CD4-positive, alpha-beta T cell treated with Interferon gamma for 1 hour (primary cell): ENCODE results near the gene CDC42EP3.

ENCODE experiments used
- DNase-seq: peaks from one replicate; pipeline ENCODE4 v3.0.0-alpha.2; 2020

The CDC42EP3 gene

DNA sequence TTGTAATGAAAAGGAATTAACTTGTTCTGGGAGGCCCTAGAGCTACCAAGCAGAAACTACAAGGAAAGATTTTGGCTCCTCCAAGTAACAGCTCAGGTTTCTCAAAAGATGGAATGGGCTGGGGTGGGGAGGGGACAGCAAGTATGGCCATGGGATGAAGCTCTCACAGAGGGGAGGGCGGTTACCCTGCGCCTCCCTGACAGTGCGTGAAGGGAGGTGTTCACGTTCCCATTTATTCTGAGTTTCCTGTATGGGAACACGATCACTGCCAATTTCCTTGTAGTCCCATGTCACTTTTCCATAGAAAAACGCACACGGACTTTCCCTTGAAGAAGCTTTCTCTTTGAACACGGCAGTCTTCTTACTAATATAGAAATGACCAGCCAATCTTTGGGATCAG lies 17.0 kb downstream of the CDC42EP3 start:
- DNase-seq, result no peak

DNA sequence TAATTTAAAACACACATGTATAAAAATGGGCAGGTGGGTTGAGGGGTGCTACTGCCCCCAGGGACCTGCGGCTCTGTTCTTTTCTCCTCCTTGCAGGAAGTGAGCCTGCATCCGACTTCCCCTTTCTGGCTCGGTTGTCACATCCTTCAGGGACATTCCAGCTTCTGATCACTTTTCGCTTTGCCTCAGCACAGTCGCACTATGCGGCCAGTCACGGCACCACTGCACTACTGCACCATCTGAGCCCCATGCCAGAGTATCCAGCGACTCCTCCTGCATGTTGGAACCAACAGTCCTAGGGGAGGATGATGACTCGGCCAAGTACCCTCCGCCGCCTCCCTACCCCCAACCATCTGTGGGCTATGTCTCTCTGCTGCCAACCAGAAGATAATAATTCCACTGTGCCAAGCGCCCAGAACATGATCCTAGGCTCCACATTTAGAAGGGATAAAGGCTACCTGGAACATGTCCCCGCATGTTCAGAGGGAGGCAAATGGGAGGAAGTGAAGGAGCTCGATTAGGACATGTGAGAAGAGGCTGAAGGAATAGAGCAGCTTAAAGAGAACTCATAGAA lies 17.6 kb downstream of the CDC42EP3 start:
- DNase-seq, result peak; percentile 67

DNA sequence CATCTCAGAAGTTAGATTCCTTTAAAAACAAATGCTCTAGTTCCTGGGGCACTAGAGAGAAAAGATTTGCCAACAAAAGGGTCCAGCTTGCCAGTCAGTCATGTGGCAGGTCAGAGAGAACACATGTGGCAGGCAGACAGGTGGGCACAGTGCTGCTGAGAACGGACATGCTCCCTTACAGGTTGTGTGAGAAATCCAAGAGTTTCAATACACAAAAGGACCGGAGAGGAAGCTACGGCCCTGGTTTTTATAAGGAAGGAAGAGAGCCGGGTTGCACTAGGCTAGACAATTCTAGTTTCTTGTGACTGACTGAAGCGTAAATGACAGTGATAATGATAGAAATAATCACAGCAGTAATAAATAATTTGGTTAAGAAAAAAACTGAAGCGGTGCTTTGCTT lies 18.3 kb downstream of the CDC42EP3 start:
- no peak for DNase-seq

DNA sequence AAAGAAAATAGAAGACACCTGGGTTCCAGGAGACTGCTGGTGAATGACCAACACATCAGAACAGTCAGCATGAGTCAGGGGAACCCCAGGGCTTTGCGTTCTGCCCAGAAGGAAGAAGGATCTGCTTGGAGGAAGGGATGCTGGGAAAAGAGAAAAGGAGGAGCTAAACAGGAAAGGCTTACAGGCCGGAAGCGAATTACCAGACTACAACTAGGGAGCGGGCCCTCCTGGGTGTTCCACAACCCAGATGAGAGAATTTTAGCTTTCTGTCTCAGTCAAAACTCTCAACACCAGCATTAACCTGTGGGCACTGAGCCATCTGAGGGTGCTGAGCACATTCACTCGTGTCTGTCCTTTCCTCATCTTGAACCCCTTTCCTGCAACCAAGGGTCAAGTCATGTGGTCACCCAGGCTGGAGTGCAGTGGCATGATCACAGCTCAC lies 19.2 kb downstream of the CDC42EP3 start:
- DNase-seq, result no peak

DNA sequence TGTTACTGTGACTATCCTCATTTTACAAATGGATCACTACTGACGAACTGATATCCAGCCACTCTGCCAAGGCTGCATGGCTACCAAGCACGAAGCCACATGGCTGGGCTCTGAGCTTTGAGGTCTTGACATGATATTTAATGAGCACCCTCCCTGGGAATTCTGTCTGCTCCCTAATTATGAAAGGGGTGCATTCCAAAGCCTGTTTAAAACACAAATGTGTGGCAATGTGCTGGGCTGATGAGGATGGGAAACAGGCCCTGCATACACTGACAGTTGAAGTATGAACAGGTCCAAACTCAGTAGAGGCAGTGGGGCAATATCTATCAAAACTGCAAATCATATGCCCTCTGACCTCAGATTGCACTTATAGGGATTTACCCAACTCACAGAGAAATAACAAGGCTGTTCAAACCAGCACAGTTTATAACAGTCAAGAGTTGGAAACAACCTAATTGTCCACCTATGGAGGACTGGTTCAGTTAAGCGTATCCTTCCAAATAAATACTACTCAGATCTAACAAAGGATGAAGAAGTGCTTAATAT lies 20.8 kb downstream of the CDC42EP3 start:
- no peak for DNase-seq

DNA sequence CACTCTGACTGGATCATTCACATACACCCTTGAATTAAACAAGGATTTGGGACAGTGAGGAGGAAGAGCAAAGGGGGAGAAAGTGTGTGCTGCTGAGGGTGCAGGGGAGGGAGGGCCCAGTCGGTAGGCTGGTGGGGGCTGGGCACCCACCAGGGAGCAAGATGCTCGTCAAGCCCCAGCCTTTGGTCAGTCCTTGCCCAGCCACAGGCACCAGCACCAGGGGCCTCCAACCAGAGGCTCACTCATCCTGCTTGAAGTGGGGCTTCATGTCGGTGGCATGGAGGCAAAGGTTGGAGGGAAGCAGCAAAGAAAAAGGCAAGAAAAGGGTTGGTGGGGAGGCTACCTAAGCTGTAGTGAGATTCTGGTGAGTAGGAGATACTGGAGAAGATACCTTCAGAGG lies 21.9 kb downstream of the CDC42EP3 start:
- no peak for DNase-seq

DNA sequence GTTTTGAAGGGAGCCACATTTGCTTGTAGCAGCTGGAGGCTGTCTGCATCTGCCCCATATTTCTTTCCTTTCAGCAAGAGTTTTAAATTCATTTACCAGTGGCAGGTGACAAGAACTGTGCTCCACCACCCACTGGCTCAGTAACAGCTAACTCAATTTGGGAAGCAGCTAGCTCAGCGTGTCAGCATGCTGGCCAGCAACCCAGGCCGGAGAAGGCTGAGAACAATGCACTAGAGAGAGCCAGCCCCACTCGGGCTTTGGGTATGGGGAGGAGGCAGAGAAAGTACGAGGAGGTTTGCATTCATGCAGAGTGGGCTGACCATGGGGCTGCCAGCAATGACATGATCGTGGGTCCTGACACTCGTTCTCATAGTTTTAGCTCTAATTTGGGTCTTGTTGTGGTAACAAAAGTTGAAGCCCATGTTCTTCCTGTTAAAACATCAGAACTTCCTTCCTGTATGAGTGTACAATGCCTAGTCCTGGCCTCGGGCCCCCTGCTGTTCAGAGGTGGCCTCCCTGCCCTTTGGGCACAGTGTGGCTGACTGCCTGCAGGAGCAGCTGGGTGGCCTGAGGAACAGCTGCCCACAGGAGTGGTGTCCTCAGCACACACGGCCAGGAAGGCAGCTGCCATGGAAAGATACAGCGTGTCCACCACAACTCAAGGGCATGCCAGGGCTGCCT lies 23.0 kb downstream of the CDC42EP3 start:
- DNase-seq, result peak; percentile 66

DNA sequence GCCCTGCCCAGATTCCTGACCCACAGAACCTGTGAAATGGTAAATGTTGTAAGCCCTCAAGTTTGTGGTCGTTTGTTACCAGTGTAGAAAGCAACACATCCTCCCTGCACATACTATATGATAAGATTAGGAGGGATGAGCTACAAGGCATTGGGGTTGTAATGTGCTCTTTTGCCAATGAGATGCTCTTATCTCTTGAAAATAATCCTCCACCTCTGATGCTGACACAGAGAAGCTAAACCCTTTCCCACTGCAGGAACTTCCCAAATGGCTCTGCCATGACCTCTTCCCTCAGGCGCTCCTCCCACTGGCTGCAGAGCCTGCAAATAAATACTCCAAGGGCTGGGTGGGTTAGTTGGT lies 23.5 kb downstream of the CDC42EP3 start:
- no peak for DNase-seq

DNA sequence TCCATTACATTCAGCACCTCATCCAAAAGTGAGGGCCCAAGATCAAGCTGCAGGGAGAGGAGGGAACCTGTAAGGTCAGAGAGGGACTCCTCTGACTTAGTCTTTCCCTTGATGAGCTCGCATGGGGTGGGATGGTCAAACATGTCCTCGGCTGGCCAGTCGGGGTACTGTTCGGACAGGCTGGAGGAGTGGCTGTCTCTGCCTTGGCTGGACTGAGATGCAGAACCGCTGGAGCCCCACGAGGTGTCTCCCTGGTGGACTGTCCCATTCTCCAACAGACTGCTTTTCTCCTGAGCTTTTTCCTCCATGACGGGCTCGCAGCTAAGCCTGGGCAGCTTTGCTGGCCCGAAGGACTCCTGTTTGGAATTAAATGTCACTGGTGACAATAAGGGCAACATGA lies 25.6 kb downstream of the CDC42EP3 start:
- no peak for DNase-seq

DNA sequence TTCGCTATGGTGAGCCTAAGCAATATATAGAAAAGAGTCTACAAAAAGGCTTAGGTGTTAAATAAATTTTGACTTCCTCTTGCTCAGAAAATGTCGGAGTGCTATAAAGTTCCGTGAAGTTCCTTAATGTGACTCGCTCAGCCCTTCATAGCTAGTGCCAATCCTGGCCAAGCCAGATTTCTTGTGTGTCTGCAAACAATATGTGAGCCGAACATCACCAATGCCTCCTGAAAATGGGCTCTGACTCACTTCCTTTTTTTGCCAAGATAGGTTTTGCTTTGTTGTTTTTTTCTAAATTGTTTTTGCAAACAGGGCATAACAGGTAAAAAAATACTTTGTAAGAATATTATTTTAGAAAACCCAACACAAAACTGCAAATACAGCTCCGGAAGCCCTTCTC lies 26.1 kb downstream of the CDC42EP3 start:
- DNase-seq, result no peak

DNA sequence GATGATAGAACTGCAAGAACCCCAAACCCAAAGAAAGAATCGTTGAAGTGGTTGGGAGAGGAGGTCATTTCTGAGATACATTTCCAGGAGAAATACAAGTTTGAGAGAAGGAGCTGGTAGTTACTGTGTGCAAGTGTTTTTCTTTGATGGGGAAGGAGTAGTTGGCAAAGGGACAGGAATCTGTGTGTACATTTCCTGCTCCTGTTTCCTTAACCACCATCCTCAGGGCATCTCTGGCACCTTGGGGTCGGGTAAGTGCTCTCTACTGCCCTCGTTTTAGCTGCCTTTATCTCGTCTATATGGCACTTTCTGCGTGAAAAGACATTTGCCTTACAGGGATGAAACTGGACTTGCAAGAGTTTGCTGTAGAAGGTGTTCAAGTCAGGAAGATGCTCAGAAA lies 27.3 kb downstream of the CDC42EP3 start:
- DNase-seq, result no peak

DNA sequence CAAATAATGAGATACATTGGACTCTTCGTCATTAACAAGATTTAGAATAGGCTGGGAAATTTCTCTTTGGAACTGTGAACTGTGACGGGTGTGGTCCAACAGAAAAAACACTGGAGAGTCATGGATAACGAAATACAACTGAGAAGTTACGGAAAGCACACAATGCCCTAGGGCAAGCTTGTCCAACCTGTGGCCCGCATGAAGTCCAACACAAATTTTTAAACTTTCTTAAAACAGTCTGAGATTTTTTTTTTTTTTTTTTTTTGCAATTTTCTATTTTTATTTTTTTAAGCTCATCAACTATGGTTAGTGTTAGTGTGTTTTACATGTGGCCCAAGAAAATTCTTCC lies 27.7 kb downstream of the CDC42EP3 start:
- no peak for DNase-seq

DNA sequence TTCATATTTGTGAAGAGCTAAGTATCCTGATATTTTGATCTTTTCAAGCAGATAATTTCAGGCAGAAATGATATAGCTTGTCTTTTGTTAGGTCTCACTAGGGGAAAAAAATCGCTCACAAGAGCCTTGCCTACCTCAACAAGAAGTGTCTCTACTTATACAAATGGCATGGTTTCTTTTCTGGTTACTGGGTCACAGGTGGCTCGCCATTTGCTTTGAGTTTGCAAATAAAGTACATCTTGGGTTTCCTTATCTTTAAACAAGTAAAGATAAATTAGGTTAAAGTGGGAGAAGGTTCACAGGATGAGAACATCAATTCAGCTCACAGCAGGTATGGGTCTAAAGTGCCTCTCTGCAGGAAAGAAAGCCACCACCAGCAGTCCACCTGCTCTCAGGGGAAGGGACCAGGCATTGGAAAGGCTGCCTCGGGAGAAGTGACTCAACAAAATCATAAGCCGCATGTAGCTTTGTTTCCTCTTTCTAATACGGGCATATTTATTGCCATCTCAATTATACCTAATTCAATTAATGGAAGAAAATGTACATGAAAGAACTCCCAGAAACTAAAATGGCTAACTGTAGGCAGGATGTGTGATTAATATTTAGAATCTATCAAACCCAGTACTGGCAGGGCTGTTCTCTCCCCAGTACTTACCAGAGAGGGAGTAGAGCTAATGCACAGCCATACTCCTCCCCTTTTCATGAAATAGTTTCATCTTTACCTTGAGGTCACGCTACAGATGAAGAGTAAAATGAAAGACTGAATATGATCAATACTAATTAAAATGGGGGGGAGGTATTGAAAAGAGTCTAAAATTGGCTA lies 28.3 kb downstream of the CDC42EP3 start:
- DNase-seq, result no peak

DNA sequence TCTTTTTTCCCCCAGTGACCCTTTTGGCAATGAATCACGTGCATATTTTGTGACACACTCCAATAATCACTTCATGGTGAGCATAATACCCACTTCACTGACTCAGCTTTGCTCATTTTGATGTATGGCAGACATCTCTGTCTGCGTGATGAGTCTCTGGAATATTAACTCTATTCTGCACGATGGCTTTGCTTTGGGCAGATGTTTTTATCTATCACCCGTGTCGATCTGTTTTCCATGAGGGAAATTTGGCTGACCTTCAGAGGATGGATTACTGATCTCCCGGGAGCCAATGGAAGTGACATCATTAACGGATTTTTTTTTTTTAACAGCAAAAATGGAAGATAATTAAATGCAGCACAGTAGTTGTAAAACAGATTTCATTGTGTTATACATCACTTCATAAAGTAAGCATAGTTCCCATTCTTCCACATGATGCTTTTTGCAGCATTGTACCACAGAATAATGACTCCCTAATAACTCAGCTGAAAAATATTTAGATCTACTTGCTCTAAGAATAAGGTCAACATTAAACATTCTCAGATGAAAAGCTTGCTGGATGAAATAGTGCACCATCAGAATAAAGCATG lies 29.8 kb downstream of the CDC42EP3 start:
- DNase-seq, result no peak

DNA sequence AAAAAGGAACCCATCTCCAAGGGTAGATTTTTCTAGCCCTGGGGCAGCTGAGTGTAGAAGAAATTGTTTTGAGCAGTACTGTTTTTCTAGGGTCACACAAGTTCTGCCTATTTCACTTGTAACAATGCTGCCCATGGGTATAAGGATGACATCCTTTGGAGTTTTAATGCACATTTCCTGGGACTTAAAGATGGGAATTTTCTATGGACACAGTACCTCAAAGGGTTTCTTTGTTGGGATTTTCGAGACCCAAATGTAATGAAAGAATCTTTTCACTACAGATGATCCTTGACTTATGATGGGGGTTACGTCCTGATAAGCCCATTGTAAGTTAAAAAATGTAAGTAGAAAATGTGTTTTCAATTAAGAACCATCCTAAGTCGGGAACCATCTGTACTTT lies 31.8 kb downstream of the CDC42EP3 start:
- no peak for DNase-seq

DNA sequence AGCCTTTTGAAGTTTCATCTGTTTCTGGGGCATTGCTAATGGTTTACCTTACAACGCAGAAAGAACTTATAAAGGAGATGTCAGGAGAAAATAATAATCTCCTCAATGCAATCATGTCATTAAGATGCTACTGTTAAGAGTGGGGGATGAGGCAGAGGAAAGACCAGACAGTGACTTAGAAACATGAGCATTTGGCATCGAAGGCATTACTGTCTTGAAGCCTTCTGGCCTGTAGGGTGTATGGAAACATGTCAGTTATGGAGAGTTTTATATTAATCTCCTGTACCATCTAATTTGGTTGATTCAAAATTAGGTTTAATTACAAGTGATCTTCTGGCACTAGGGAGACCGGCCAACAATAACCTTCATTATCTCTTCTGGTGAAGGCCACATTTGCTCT lies 32.5 kb downstream of the CDC42EP3 start:
- DNase-seq, result no peak

DNA sequence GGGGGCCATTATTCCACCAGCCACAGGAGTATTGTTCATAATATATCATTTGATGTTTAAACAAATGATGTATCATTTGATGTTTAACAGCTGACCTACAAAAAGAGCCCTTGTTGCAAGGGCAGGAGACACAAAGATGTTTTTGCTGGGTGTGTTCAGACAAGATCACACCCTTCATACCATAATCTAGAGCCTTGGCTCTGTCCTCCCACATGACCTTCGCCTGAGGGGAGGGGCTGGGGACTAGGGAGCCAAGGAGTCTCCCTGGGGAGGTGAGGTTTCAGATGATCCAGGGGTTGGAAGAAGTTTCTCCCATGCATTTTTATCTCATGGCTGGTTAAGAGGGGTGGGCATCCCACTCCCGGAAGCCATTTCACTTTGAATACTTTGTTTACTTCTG lies 33.5 kb downstream of the CDC42EP3 start:
- no peak for DNase-seq

DNA sequence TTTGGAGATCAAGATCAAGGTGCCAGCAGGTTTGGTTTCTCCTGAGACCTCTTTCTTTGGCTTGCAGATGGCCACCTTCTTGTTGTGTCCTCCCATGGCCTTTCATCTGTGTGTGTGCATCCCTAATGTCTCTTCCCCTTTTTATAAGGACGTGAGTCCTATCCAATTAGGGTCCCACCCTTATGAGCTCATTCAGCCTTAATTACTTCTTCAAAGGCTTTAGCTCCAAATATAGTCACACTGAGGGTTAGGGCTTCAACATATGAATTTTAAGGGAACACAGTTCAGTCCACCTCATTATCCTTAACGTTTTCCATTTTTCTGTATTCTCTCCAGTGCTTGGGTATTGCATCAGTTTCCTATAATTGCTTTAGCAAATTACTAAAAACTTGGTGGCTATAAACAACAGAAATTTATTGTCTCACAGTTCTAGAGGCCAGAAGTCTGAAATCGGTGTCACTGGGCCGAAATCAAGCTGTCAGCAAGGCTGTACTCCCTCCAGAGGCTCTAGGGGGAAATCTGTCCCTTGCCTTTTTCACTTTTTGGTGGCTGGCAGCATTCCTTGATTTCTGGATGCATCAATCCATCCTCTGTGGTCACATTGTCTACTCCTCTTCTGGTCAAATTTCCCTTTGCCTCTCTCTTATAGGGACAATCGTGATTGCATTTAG lies 34.1 kb downstream of the CDC42EP3 start:
- DNase-seq, result no peak

DNA sequence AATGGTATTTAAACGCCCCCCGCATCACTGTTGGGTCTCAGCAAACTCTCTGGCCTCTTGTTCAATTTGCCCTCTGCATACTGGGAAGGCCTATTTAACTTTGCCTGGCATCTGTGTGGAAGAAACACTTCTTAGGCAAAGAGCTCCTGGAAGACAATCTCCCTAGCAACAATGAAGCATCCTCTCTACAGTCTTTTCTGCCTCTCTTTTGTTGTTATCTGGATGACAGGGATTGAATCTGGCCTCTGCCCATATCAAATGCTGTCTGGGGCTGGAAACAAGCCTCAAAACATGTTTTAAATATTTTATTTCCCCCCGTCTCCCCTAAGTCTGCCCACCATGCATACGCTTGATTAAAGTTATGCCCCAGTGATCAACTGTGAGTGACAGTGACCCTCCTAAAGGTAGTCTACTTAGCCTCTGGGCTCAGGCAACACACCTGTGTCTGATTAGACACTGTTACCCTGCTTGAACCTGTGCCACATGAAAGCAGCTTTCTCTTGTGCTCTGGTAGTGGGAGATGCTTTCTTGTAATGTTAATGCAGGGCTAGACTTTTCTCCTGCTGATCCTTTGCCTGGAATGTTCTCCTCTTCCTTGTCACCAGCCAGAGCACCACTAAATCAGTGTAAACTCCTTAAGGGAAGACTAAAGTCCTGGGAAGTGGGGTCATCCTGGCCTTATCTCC lies 34.9 kb downstream of the CDC42EP3 start:
- DNase-seq, result no peak

DNA sequence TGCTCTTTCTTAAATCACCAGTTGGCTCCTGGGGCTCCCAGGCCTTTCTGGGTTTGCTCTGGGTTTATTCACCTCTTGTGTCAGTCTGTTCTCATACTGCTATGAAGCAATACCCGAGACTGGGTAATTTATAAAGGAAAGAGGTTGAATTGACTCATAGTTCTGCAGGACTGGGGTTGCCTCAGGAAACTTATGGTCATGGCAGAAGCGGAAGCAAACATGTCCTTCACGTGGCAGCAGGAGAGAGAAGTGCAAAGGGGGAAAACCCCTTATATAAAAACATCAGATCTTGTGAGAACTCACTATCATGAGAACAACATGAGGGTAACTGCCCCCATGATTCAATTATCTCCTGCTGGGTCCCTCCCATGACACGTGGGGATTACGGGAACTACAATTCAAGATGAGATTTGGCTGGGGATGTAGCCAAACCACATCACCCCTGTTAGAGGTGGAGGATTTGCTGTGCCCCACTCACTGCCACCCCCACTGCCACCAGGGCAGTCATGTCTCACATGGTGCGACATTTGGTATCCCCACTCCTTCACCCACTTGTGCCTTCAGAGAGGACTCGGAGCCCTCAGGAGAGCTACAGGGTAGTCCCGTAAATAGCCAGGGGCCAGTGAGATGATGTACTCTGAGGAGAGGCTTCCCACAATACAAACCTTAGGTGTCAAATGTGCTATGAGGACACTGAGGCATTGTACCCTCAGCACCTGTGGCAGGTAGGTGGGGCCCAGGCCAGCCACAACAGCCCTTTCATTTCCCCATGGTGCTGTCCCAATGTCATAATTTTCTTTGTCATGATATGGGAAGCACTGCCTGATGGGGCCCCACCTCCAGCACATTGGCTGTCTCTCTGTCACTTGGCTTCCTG lies 35.7 kb downstream of the CDC42EP3 start:
- DNase-seq, result peak; percentile 85

DNA sequence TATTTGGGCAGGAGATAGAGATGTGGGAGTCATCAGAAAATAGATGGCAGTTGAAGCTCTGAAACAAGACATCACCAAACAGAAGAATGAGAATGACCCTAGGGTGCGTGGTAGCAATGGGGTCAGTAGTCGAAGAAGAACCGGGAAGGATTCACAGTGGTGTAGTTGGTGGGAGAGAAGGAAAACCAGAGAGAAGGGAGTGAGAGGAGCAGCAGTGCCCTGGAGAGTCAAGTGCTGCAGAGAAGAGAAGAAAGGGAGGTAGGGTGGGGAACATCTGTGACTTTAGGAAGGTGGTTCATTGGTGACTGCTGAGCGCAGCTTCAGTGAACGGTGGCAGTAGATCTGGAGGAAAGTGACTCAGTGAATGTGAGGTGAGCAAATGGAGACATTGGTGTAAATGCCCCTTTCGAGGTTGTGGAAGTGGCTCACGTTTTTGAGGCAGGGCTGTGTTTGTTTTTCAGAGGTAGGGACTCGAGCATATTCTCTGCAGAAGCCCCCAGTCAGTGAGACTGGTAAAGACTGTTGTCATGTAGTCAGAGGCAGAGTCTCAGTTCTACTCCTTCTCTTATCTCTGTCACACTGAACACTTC lies 36.4 kb downstream of the CDC42EP3 start:
- DNase-seq, result no peak
